Uterine smooth muscle cell (primary cell): ENCODE measurements around the gene SIRPD. TPM values are rescaled to one million over a fixed set of nuclear protein-coding genes. Genes with fewer than 3 reads are reported as not detected.

Experiments
- total RNA-seq: library from RNA; depleted of rRNA; stranded (reverse); fragments of >200 nt; gene quantifications from 2 replicates; pipeline ENCODE4 v1.2.3, GENCODE V29; 2014

The SIRPD gene
- not detected in 2 replicates for total RNA-seq

DNA sequence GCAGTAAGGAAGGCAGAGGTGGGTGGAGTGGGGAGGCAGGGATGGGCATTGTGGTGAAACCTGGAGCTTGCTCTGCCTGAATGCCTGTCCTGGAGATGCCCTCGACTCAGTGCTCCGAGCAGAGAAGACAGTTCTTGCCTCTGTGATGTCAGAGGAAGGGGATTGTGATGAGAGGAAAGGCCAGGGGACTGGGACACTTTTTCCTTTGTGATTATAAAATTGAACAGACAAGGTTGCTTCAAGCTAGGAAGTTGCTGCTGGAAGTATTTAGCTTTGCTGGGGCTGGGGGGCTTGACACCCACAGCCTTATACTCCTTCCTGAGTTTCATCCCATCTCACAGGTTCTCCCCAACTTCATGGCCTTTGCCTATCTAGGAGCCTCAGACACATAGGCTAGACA is at the start of gene SIRPD:
Gene SIRPD (minus strand): TSS at position 101 of the 400 bp plus-strand sequence. CDS start 52 bp downstream, at position 49.

DNA sequence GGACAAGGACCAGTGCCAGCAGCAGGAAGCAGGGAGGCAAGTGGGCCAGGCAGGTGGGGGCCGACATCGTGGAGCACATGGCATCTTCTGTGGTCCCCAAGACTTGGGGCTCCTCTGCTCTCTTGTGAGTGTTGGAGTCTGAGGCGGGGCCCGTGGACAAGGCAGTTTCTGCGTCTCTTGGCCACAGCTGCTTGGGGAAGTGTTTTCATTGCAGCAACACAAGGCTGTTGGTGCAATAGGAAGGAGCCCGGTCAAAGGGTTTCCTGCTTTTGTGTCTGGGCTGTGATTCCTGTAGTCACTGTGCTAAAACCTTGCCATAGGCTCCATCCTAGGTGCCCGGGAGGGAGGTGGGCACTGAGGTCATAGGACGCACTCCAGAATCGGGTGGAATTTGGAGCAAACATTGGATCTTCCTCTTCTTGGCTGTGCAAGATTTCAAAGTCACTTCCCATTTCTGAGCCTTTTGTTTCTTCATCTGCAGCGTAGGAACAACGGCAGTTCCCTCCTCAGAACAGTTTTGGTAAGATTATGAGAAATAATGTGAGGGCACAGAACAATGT is 66.1 kb downstream of the SIRPD start, which contains the start of gene SIRPB2:
Gene SIRPB2 (minus strand): TSS at position 140 of the 560 bp plus-strand sequence. CDS start 61 bp downstream, at position 79.

Other genes starting within 250 kb of the SIRPD start
- 1.2 and 1.5 TPM in 2 replicates for gene SDCBP2, start 228.6 kb downstream of the SIRPD start, total RNA-seq
- gene FKBP1A, start 164.7 kb downstream of the SIRPD start, total RNA-seq: 106 and 143 TPM in 2 replicates
- gene NSFL1C, start 90.9 kb downstream of the SIRPD start, total RNA-seq: 24.7 and 38.1 TPM in 2 replicates
- gene SIRPB2, start 66.3 kb downstream of the SIRPD start, total RNA-seq: not detected in 2 replicates
- 0.25 and 0.55 TPM in 2 replicates for gene SIRPB1, start 62.3 kb upstream of the SIRPD start, total RNA-seq
- gene SIRPG, start 100.1 kb upstream of the SIRPD start, total RNA-seq: not detected in 2 replicates